Subcutaneous adipose tissue (tissue), 4 donors: ENCODE data around the gene VPS39. TPM values are rescaled to one million over a fixed set of nuclear protein-coding genes. Genes with fewer than 3 reads are reported as not detected.

Experiments used
- total RNA-seq, 4 donors: library from RNA; depleted of rRNA; stranded (reverse); fragments of >200 nt; gene quantifications; one replicate each; pipeline ENCODE4 v1.1.0, GENCODE V29; 2016
- TF ChIP-seq, protein P1 (sequence below): fragments of 450-650 bp; IDR thresholded peaks from one replicate; pipeline ENCODE4 v1.5.1; 2016; ENCODE audit warnings: low read depth, mild to moderate bottlenecking, control low read depth, antibody characterized with exemption, moderate library complexity

Gene VPS39
- total RNA-seq, 4 donors from 2014 or later, result 91.3 to 168 (median 147) TPM

DNA sequence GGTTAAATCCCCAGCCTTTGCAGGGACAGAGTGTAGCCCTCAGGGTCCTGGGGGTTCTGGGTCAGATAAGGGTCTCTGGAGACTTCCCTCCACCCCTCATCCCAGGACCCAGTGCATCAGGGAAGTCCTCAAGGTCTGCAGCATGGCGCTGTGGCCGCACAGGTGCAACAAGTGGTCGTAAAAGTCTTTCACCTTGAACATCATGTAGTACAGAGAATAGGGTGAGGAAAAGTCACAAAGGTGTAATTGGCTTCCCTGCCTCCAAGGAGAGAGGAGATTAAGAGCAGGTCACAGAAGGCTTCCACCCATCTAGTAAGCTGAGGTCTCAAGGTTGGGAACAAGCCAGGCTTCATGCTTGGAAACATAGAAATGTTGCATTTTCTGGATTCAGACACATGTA, 84.6 kb downstream of the VPS39 start:
- TF ChIP-seq, protein P1, sequence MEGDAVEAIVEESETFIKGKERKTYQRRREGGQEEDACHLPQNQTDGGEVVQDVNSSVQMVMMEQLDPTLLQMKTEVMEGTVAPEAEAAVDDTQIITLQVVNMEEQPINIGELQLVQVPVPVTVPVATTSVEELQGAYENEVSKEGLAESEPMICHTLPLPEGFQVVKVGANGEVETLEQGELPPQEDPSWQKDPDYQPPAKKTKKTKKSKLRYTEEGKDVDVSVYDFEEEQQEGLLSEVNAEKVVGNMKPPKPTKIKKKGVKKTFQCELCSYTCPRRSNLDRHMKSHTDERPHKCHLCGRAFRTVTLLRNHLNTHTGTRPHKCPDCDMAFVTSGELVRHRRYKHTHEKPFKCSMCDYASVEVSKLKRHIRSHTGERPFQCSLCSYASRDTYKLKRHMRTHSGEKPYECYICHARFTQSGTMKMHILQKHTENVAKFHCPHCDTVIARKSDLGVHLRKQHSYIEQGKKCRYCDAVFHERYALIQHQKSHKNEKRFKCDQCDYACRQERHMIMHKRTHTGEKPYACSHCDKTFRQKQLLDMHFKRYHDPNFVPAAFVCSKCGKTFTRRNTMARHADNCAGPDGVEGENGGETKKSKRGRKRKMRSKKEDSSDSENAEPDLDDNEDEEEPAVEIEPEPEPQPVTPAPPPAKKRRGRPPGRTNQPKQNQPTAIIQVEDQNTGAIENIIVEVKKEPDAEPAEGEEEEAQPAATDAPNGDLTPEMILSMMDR, result no peak

DNA sequence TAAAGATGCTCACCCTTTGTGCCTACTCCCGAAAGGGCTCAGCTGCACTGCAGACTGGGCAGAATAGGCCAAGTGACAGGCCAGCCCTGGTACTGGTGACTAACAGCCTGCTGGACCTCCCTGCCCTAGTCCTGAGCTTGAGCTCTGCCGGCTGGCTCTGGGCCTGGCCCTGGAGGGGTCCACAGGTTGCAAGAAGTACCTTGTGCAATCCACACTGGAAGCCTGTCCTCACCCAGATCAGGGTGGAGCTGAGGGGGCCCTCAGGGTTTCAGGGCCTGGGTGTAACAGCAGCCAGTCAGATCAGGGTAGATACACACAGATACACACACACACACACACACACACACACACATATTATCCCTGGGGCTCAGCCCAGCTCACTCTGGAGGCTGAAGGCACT, 86.4 kb downstream of the VPS39 start:
- TF ChIP-seq, protein P1, result no peak

DNA sequence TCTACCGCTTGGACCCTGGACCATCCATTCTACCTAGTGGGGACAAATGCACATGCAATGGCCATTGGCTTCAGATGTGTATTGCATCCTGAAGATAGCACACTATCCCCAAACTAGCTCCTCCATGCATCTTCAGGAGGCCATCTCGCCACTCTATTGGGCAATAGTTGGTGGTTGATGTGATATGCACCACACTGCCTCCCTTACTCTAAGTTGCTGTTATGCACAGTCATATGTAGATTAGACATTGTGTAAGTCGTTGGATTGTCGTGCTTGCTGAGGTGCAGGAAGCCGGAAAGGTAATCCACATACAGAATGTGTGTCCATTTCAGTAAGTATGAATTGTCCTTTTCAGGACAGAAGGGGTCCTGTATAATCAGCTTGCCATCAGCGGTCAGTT, 87.1 kb downstream of the VPS39 start:
- TF ChIP-seq, protein P1, result no peak

DNA sequence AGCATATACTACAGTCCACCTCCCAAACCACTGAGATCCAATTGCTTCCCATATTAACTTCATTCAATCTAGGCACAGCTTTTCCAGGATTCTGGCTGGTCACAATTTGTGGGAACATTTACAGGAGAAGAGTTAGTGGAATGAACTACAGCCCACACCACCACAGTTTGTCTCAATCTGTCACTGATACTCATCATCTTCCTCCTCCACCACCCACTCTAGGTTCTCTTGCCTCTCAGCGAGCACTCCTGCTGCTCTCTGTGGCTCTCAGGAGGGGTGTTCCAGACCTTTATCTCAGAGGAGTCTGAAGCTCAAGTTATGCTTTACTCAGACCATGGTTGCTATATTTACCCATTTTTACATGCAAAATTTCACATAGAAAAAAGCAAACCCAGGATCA, 87.8 kb downstream of the VPS39 start:
- TF ChIP-seq, protein P1, result no peak

- TF ChIP-seq, protein P1, result no peak
Observed at GRCh38 chr15:42119446-42119760, 88.7 kb downstream of the VPS39 start.

DNA sequence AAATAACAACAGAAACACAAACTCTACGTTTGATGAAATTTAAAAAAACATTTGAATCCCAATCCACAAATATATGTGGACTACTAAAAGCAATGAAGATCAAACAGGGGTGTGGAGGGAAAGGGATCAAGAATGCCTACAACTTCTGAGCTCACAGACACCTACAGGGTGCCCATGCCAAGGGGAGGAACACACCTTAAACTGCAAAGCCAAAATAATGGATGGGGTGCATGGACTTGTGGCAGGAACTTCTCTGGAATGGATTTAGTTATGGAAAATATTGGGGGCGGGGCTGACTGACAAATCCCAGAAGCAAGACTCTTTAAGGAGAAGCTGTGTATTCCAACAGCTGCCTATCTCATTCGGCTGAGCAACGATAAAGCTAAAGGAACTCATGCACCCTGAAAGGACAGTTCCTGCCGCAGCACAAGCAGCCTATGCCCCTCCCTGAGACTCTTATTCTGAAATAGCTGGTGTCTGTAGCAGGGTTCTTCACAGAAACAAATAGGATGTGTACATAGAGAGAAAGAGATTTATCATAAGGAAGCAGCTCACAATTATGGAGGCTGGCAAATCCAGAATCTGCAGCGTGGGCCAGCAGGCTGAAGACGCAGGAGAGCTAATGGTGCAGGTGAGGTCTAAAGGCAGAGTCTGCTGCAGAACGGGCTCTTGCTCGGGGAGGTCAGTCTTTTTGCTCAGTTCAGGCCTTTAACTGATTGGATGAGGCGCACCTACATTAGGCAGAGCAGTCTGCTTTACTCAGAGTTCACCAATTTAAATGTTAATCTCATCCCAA, 89.3 kb downstream of the VPS39 start:
- TF ChIP-seq, protein P1, result no peak

DNA sequence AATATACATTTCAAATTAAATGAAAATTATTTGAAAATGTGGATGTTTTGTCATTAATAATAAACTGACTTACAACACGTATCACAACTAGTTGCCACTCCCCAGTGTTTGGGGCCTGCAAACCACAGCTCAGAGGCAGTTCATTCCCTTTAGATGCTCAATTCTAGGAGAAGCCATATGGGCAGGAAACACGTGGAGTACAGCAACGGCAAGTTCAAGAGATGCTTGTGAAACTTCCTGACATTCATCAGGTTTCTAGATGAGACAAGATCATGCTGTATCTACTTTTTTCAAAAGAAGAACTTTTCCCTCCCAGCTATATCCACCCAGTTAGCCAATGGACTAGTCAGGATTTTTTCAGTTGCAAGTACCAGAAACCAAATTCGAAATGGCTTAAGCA, 96.2 kb downstream of the VPS39 start:
- TF ChIP-seq, protein P1, result no peak
